ENCODE measurements around the gene PHTF2.

GRCh38 chr7:77786018-77786417, 12.6 kb upstream of the PHTF2 start:
- TF ChIP-seq, protein P1, sequence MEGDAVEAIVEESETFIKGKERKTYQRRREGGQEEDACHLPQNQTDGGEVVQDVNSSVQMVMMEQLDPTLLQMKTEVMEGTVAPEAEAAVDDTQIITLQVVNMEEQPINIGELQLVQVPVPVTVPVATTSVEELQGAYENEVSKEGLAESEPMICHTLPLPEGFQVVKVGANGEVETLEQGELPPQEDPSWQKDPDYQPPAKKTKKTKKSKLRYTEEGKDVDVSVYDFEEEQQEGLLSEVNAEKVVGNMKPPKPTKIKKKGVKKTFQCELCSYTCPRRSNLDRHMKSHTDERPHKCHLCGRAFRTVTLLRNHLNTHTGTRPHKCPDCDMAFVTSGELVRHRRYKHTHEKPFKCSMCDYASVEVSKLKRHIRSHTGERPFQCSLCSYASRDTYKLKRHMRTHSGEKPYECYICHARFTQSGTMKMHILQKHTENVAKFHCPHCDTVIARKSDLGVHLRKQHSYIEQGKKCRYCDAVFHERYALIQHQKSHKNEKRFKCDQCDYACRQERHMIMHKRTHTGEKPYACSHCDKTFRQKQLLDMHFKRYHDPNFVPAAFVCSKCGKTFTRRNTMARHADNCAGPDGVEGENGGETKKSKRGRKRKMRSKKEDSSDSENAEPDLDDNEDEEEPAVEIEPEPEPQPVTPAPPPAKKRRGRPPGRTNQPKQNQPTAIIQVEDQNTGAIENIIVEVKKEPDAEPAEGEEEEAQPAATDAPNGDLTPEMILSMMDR (conservative IDR thresholded peaks at IDR 0.05; ENCODE audit: low read length), result no peak
- no peak for TF ChIP-seq EZH2phosphoT487 (IDR thresholded peaks at IDR 0.05; ENCODE audit: borderline replicate concordance, low read depth, low read length)

Measured in OCI-LY7 (cell line).